GM18511 (cell line): ENCODE results near the gene MYMX.

Experiments
- ATAC-seq: cut with Tn5 transposase; IDR thresholded peaks from one replicate; pipeline ENCODE4 v1.9.1; 2021; ENCODE audit warnings: mild to moderate bottlenecking, moderate library complexity; ENCODE audit not compliant: unreplicated experiment

Gene MYMX

DNA sequence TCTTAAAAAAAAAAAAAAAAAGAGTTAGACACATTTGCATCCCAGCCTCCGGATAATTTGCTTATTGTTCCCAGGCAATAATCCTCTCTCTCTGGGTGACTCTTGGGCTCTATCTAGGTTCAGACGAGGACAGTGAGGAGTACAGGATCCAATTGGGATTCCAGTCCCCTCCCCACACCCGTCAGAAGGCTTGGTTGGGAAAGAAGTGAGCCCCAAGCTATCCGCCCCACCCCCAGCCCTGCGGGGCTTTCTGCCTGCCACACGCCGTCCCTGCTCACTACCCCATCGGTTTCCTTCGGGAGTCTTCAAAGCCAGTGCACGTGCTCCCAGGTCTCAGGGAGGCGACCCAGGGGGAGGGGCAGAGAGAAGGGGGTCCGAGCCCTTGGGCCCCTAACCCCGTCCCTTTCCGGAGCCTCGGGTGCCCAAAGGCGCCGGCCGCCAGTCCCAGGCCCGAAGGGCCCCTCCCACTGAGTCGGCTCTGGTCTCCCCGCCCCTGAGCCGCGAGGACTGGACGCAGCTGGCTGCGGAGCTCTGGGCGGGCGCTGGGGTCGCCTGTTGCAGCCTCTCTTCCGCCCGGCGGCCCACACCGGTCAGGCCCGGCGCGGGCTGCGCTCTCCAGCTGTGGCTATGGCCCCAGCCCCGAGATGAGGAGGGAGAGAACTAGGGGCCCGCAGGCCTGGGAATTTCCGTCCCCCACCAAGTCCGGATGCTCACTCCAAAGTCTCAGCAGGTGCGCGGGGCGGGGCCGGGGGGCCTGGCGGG is 2.5 kb downstream of the MYMX start:
- ATAC-seq, result peak; percentile 49

GRCh38 chr6:44219815-44220784 is 3.4 kb downstream of the MYMX start:
- no peak for ATAC-seq

DNA sequence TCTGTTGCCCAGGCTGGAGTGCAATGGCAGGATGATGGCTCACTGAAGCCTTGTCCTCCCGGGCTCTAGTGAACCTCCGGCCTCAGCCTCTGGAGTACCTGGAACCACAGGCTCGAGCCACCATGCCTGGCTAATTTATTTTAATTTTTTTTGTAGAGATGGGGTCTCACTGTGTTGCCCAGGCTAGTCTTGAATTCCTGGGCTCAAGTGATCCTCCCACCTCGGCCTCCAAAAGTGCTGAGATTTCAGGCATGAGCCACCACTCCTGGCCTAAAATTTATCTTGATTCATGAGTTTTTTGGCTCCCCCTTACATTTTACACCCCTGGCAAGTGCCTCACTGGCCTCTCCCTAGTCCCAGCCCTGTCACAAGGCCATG is 4.2 kb downstream of the MYMX start:
- ATAC-seq, result no peak

GRCh38 chr6:44221291-44221960 is 4.7 kb downstream of the MYMX start:
- peak; percentile 61 for ATAC-seq

DNA sequence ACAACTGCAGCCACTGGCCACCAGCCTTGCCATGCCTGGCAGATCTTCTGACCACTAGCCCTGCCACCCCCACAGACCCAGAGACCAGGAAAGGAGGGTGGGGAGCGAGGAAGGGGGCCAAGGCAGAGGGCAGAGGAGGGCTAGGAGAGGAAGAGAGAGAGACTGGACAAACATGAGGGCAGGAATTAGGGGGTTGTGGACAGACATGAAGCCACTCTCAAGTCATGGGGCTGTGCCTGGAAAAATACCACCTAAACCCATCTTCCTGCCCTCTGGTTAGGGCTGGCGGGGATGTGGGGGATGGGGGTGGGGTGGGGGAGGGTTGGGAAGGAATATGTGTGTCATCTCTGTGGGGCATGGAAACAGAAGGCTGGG is 5.2 kb downstream of the MYMX start:
- ATAC-seq, result no peak

DNA sequence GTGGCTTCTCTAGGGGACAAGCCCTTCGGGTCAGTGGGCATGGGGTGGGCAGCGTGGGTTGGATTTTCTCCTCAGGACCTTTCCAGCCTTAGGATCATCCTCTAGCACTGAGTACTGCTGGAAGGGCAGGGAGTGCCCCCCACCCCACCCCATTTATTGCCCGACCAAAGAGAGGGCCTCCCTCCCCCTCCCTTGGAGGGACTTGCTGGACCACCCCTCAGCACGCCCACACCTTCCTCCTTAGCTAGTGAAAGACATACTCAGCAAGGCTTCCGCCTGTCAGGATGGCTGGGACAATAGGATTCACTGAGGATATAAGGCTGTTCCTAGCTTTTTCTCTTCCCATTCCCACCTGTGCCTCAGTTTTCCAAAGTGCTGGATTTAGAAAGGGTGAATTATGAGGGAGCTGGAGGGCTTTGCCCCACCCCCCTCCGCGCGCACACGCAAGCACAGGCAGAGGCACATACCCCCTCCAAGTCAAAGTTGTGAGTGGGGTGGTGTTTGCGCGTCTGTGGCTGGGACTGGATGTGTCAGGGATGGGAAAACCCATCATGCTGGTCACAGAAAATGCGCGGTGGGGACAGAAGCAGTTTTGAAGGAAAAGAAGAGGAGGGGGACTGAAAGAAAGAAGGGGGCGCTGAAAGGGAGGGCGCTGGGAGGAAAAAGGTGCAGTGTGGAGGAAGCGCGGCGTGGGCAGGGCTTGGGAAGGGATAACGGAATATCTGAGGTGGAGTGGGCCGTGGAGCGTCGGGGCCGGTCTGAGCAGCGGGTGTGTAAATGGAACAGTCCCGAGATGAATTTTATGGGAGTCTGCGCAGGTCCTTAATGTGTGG is 6.0 kb downstream of the MYMX start:
- ATAC-seq, result no peak

DNA sequence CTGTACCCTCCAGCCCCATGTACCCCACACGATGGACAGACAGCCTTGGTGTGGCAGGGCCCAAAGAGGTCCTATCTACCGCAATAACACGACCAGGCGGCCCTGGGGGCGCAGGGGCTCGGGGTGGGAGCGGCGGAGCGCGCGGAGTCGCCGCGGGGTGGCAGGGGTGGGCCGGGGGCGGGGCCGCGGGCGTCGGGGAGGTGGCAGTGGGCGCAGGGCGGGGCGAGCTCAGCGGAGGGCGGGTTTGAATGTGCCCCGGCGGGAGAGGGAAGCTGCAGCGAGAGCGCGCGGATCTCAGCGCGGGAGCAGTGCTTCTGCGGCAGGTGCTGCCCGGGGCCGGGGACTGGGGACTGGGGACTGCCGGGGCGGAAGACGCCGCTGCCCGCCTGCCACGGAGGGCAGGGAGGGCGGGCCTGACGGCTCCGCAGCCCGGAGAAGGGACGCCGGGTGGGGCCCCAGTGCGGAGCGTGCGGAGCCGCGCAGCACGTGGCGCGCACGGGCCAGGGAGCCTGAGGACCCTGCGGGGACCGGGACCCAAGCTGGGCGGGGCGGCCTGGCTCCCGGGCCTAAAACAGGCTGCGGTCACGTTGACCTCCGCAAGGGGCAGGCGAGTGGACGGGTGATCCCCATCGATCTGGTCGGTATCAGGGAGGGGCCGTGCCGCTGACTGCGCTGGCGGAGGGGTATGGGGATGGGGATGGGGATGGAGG is 6.7 kb downstream of the MYMX start, which contains the start of gene SLC29A1:
SLC29A1 (plus strand) TSS at position 277 of the 710 bp plus-strand sequence. CDS start 3,719 bp downstream, outside the sequence.
- peak; percentile 44 for ATAC-seq

DNA sequence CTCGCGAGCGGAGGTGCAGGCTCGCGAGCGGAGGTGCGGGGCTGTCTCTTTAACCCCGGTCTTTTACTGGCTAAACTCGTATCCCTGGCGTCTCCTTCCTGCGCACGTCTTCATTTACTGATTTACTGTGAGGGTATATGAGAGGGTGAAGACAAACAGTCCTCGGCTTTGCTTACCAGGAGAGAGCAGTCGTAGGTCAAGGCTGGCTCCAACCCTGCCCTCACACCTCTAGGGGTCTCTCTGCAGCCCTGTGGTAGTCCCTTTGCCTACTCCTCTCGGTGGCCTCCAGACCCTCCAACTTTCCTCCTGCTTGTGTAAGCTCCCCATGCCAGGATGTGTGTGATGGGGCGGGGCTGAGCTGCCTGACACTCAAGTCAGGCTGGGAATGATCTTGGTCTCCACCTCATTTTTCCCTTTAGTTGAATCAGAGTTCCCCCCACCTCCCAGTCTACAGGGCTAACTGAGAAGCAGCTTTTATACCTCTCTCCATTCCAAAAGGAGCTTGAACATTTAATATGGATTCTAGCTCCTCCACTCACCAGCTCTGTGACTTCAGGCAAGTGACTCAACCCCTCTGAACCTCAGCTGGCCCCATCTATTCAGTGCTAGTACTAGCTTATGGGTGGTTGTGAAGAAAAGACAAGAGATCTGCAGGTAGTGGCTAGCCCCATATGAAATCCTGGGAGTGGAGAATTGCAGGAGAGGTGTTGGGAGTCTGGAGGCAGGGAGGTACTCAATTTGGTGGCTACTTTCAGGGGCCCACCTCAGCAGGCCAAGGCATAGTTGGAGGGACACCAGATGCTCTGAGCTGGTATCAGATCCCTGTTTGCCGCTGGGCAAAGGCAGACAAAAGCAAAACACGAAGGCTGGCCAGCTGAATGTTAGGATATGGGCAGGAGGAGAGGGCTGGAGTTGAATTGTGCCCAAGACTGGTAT is 7.6 kb downstream of the MYMX start:
- ATAC-seq, result peak; percentile 17

DNA sequence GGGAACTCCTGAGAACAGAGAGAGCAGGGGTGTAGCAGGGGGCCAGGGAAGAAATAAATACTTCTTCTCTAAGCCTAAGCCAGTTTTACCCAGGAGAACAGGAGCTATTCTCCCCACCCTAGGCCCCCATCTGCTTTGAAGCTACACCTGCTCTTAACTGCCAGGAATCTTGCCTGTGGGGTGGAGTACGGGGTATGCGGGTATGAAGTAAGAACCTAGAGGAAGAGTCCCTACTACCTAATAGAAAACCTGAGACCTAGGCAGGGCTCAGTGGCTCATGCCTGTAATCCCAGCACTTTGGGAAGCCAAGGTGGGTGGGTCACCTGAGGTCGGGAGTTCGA is 8.2 kb downstream of the MYMX start:
- no peak for ATAC-seq

GRCh38 chr6:44225579-44226325 is 9.0 kb downstream of the MYMX start:
- ATAC-seq, result no peak

DNA sequence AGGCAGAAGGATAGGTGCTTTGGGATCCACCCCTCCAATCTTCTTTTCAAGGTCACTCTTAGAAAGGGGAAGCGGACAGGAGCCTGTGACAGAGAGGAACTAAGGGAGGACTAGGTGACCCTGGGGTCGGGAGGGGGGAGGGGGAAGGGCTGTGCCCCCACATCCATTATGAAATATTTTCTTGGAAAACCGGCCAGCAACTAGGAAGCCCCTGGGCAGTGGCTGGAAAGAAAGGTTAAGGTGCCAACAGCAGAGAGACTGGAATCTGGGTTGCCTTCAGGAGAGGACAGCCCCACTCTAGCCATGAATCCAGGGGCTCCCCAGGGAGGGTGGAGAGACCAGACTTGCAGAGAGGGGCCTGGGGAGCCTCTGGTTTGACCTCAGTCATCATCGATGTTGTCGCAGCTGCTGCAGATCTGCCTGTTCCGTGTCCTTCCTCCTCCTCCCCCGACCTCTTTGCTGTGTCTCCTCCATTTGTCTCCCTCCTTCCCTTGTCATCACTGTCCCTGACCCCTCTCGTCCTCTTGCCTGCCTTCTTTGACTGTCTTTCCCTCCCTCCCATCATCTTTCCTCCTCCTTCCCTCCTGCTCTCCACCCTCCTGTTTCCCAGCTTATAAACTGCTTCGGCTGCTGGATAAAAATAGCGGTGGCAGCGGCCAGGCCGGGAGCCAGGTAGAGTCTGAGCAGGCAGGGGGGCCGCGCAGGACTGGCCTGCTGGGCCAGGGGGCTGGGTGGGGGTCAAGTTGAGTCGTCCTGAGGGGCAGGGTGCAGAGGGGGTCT is 9.8 kb downstream of the MYMX start:
- ATAC-seq, result no peak

- no peak for ATAC-seq
These were observed 10.5 kb downstream of the MYMX start for GRCh38 chr6:44227148-44227793.

- ATAC-seq, result no peak
These were observed 11.3 kb downstream of the MYMX start for GRCh38 chr6:44228031-44228430.

- no peak for ATAC-seq
These were observed 11.7 kb downstream of the MYMX start for GRCh38 chr6:44228433-44228832.

GRCh38 chr6:44228836-44229235 is 12.1 kb downstream of the MYMX start:
- ATAC-seq, result no peak

GRCh38 chr6:44229376-44230033 is 12.8 kb downstream of the MYMX start:
- ATAC-seq, result no peak
